ENCODE data around the gene PHTF2.

DNA sequence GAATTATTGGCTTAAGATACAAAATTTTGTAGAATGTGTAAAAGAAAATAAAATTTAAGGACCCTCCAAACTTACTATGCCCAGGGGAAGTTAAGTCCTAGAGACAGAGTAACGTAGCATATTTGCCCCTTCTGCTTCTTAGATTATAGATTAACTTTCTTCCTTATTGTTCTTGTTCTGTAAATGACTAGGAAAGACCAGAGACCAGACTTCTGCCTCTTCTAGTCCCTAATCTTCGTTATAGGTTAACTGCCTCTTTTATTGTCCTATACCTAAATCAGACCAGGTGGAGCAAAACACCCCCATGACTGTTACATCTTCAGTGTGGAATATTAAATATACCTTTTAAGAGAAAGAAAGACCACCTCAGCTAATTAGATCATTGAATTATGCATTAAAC is 160.5 kb downstream of the PHTF2 start:
- TF ChIP-seq, protein P1, sequence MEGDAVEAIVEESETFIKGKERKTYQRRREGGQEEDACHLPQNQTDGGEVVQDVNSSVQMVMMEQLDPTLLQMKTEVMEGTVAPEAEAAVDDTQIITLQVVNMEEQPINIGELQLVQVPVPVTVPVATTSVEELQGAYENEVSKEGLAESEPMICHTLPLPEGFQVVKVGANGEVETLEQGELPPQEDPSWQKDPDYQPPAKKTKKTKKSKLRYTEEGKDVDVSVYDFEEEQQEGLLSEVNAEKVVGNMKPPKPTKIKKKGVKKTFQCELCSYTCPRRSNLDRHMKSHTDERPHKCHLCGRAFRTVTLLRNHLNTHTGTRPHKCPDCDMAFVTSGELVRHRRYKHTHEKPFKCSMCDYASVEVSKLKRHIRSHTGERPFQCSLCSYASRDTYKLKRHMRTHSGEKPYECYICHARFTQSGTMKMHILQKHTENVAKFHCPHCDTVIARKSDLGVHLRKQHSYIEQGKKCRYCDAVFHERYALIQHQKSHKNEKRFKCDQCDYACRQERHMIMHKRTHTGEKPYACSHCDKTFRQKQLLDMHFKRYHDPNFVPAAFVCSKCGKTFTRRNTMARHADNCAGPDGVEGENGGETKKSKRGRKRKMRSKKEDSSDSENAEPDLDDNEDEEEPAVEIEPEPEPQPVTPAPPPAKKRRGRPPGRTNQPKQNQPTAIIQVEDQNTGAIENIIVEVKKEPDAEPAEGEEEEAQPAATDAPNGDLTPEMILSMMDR (conservative IDR thresholded peaks at IDR 0.05), result no peak
- no peak for TF ChIP-seq EZH2 (IDR thresholded peaks at IDR 0.05; ENCODE audit: low read depth)

Data from PC-9 (cell line).